Epithelial cell of esophagus (primary cell): Measurements from ENCODE around the gene CBX4.
A peak's percentile ranks its signal among the peaks of the same experiment; 100 is the strongest.

Source experiments
- DNase-seq: peaks from one replicate; pipeline ENCODE4 v3.0.0; 2010; ENCODE audit warnings: low read depth
- H3K4me3 ChIP-seq: 2 replicates; pipeline ENCODE4 v1.5.1; 2011; ENCODE audit warnings: mild to moderate bottlenecking, low read length, control low read depth
- TF ChIP-seq, protein P1 (sequence below): IDR thresholded peaks from 2 replicates; pipeline ENCODE4 v1.5.1; 2011; ENCODE audit warnings: low read depth, mild to moderate bottlenecking, low read length, control low read depth, inconsistent platforms; ENCODE audit not compliant: insufficient read depth; ENCODE audit errors: missing control alignments

Gene CBX4

GRCh38 chr17:79836510-79836971 is 2.7 kb downstream of the CBX4 start:
- H3K4me3 ChIP-seq, result peak overlapping the region; percentile 62
- TF ChIP-seq, protein P1, sequence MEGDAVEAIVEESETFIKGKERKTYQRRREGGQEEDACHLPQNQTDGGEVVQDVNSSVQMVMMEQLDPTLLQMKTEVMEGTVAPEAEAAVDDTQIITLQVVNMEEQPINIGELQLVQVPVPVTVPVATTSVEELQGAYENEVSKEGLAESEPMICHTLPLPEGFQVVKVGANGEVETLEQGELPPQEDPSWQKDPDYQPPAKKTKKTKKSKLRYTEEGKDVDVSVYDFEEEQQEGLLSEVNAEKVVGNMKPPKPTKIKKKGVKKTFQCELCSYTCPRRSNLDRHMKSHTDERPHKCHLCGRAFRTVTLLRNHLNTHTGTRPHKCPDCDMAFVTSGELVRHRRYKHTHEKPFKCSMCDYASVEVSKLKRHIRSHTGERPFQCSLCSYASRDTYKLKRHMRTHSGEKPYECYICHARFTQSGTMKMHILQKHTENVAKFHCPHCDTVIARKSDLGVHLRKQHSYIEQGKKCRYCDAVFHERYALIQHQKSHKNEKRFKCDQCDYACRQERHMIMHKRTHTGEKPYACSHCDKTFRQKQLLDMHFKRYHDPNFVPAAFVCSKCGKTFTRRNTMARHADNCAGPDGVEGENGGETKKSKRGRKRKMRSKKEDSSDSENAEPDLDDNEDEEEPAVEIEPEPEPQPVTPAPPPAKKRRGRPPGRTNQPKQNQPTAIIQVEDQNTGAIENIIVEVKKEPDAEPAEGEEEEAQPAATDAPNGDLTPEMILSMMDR, result no peak
- peak; percentile 67 for DNase-seq

GRCh38 chr17:79835953-79836509 is 3.2 kb downstream of the CBX4 start:
- H3K4me3 ChIP-seq, result peak overlapping the region; percentile 62
- peak; percentile 56 for DNase-seq
- TF ChIP-seq, protein P1, result no peak

DNA sequence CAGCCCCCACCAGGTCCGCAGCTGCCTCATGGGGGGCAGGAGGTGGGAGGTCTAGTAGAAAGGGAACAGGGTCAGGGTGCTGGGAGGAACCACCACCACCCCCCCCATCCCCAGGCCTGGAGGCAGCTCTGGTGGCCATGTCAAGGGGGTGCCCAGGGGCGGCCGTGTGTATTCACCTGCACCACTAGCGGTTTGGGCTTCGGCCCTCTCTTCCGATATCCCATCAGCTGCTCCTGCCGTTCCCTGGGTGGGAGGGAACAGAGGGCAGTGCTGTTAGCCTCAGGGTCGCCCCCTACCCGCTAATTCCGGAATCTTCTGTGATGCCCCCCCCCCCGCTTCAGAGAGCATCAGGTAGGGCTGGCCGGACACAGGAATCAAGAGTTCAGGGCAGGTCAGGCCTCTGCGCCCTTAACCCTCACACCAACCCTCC is 3.8 kb downstream of the CBX4 start:
- TF ChIP-seq, protein P1, result no peak
- no peak overlapping the region for H3K4me3 ChIP-seq
- DNase-seq, result no peak

- TF ChIP-seq, protein P1, result peak; percentile 55
- no peak for DNase-seq
- H3K4me3 ChIP-seq, result no peak overlapping the region
Observed at GRCh38 chr17:79834565-79835469, 4.4 kb downstream of the CBX4 start.

GRCh38 chr17:79833744-79834564 is 5.3 kb downstream of the CBX4 start:
- H3K4me3 ChIP-seq, result no peak overlapping the region
- no peak for DNase-seq
- TF ChIP-seq, protein P1, result no peak

- TF ChIP-seq, protein P1, result no peak
- DNase-seq, result no peak
- no peak overlapping the region for H3K4me3 ChIP-seq
Observed at GRCh38 chr17:79833110-79833450, 6.2 kb downstream of the CBX4 start.
